ENCODE results near the gene COL24A1. TPM values are rescaled to one million over a fixed set of nuclear protein-coding genes. Genes with fewer than 3 reads are reported as not detected.
"Not testable (repeated sequence)": the region's sequence is repeated elsewhere in the genome, so short reads cannot be mapped to it uniquely, and the experiment has no call there.

The COL24A1 gene
- total RNA-seq, 1 experiment from 2014 or later: 0.07 TPM

GRCh38 chr1:86119214-86119764 is 37.3 kb downstream of the COL24A1 start:
- Histone ChIP-seq H3K27me3 (ENCODE audit: low read length) (peaks cover 33% of the 10 kb centered on the region), H3F3A (ENCODE audit: low read length, unreplicated experiment) (no peaks in the 10 kb centered on the region), H3K4me2 (ENCODE audit: low read length) (no peak overlapping the region), H3K4me3 (ENCODE audit: low read length) (no peak overlapping the region), H4K20me1 (ENCODE audit: low read length) (no peaks in the 10 kb centered on the region), H3K9me2 (replicated peaks; ENCODE audit: low read length) (no peaks in the 10 kb centered on the region), H3K27ac (ENCODE audit: low read length) (no peak overlapping the region), H3K9me3 (ENCODE audit: low read length) (no peaks in the 10 kb centered on the region), H3K9ac (ENCODE audit: low read length) (no peak overlapping the region), H2AFZ (ENCODE audit: low read length) (no peak overlapping the region), H3K36me3 (ENCODE audit: low read depth, low read length) (no peaks in the 10 kb centered on the region), H3K79me2 (ENCODE audit: low read length) (no peaks in the 10 kb centered on the region), H3K4me1 (ENCODE audit: insufficient read depth, low read length) (no peaks in the 10 kb centered on the region)
- intact Hi-C loops (cut with micrococcal nuclease): no loop called here
- no peak for TF ChIP-seq EZH2 (IDR thresholded peaks at IDR 0.05; ENCODE audit: low read length, unreplicated experiment)
- TF ChIP-seq EZH2phosphoT487 (IDR thresholded peaks at IDR 0.05; ENCODE audit: borderline replicate concordance, low read length): no peak
- TF ChIP-seq CTCF (conservative IDR thresholded peaks at IDR 0.05; ENCODE audit: low read depth, low read length): no peak
- POLR2A ChIA-PET (ENCODE audit: unreplicated experiment): no interaction called here
- CTCF ChIA-PET: no interaction called here
- no TSS peak for BruUV-seq (replicated peaks)
- peak; percentile 8 for DNase-seq
- no peak for ATAC-seq

- no peaks in the 10 kb centered on the region for H3K79me2 ChIP-seq (ENCODE audit: low read length)
- no peak overlapping the region for H3K4me2 ChIP-seq (ENCODE audit: low read length)
- no peaks in the 10 kb centered on the region for H3K36me3 ChIP-seq (ENCODE audit: low read depth, low read length)
- no peak for TF ChIP-seq EZH2phosphoT487 (IDR thresholded peaks at IDR 0.05; ENCODE audit: borderline replicate concordance, low read length)
- TF ChIP-seq EZH2 (IDR thresholded peaks at IDR 0.05; ENCODE audit: low read length, unreplicated experiment): no peak
- no peak for TF ChIP-seq CTCF (conservative IDR thresholded peaks at IDR 0.05; ENCODE audit: low read depth, low read length)
- H3K9me3 ChIP-seq (ENCODE audit: low read length): no peaks in the 10 kb centered on the region
- no peak for DNase-seq
- H3F3A ChIP-seq (ENCODE audit: low read length, unreplicated experiment): no peaks in the 10 kb centered on the region
- no peak overlapping the region for H2AFZ ChIP-seq (ENCODE audit: low read length)
- no peak overlapping the region for H3K9ac ChIP-seq (ENCODE audit: low read length)
- no peak for ATAC-seq
- CTCF ChIA-PET: no interaction called here
- POLR2A ChIA-PET (ENCODE audit: unreplicated experiment): no interaction called here
- H3K27me3 ChIP-seq (ENCODE audit: low read length): peaks cover 23% of the 10 kb centered on the region; the same call in 1 of the 2 replicates
- no peak overlapping the region for H3K27ac ChIP-seq (ENCODE audit: low read length)
- no peaks in the 10 kb centered on the region for H3K9me2 ChIP-seq (replicated peaks; ENCODE audit: low read length)
- no TSS peak for BruUV-seq (replicated peaks)
- intact Hi-C loops (cut with micrococcal nuclease): no loop called here
- H3K4me3 ChIP-seq (ENCODE audit: low read length): no peak overlapping the region
- H4K20me1 ChIP-seq (ENCODE audit: low read length): no peaks in the 10 kb centered on the region
- H3K4me1 ChIP-seq (ENCODE audit: insufficient read depth, low read length): no peaks in the 10 kb centered on the region
These were observed 41.7 kb downstream of the COL24A1 start for GRCh38 chr1:86114816-86115400.

- CTCF ChIA-PET: no interaction called here
- Histone ChIP-seq H3K9ac (ENCODE audit: low read length) (no peak overlapping the region), H3K4me2 (ENCODE audit: low read length) (no peak overlapping the region), H3F3A (ENCODE audit: low read length, unreplicated experiment) (no peaks in the 10 kb centered on the region), H3K27ac (ENCODE audit: low read length) (no peak overlapping the region), H3K9me3 (ENCODE audit: low read length) (no peaks in the 10 kb centered on the region), H3K36me3 (ENCODE audit: low read depth, low read length) (no peaks in the 10 kb centered on the region), H4K20me1 (ENCODE audit: low read length) (no peaks in the 10 kb centered on the region), H3K4me3 (ENCODE audit: low read length) (no peak overlapping the region), H3K4me1 (ENCODE audit: insufficient read depth, low read length) (no peaks in the 10 kb centered on the region), H3K9me2 (replicated peaks; ENCODE audit: low read length) (no peaks in the 10 kb centered on the region), H2AFZ (ENCODE audit: low read length) (no peak overlapping the region), H3K27me3 (ENCODE audit: low read length) (peaks cover 23% of the 10 kb centered on the region; the same call in 1 of the 2 replicates), H3K79me2 (ENCODE audit: low read length) (no peaks in the 10 kb centered on the region)
- DNase-seq (no peak), ATAC-seq (no peak)
- no peak for TF ChIP-seq CTCF (conservative IDR thresholded peaks at IDR 0.05; ENCODE audit: low read depth, low read length)
- no peak for TF ChIP-seq EZH2 (IDR thresholded peaks at IDR 0.05; ENCODE audit: low read length, unreplicated experiment)
- TF ChIP-seq EZH2phosphoT487 (IDR thresholded peaks at IDR 0.05; ENCODE audit: borderline replicate concordance, low read length): no peak
- POLR2A ChIA-PET (ENCODE audit: unreplicated experiment): interaction anchor here (0.5 kb wide), 1 partner anchor 117 kb away, joined by 3 read pairs; no protein-coding TSS in a partner anchor
- intact Hi-C loops (cut with micrococcal nuclease): no loop called here
- no TSS peak for BruUV-seq (replicated peaks)
These were observed 42.3 kb downstream of the COL24A1 start for GRCh38 chr1:86114236-86114635.

- H3K4me3 ChIP-seq (ENCODE audit: low read length); H3K9ac ChIP-seq (ENCODE audit: low read length); CTCF ChIA-PET; H3K36me3 ChIP-seq (ENCODE audit: low read depth, low read length); ATAC-seq; H3K27ac ChIP-seq (ENCODE audit: low read length); H3K9me3 ChIP-seq (ENCODE audit: low read length); H3K4me1 ChIP-seq (ENCODE audit: insufficient read depth, low read length); BruUV-seq (replicated peaks); POLR2A ChIA-PET (ENCODE audit: unreplicated experiment); H2AFZ ChIP-seq (ENCODE audit: low read length); H3K79me2 ChIP-seq (ENCODE audit: low read length); intact Hi-C loops (cut with micrococcal nuclease); H4K20me1 ChIP-seq (ENCODE audit: low read length); DNase-seq; H3K4me2 ChIP-seq (ENCODE audit: low read length); H3F3A ChIP-seq (ENCODE audit: low read length, unreplicated experiment); H3K9me2 ChIP-seq (replicated peaks; ENCODE audit: low read length): not testable (repeated sequence)
- peaks cover 15% of the 10 kb centered on the region; the same call in 1 of the 2 replicates for H3K27me3 ChIP-seq (ENCODE audit: low read length)
These were observed 45.0 kb downstream of the COL24A1 start for GRCh38 chr1:86111590-86111989.
